Mesenchymal stem cell (in vitro differentiated cells and primary cell): ENCODE results near the gene POU5F1.
A peak's percentile ranks its signal among the peaks of the same experiment; 100 is the strongest.

Source experiments
- DNase-seq: peaks from one replicate; pipeline ENCODE4 v3.0.0-alpha.2; 2013
- H2AFZ ChIP-seq: one replicate; pipeline ENCODE4 v1.6.1; 2013; ENCODE audit warnings: low read depth, mild to moderate bottlenecking, control low read depth, inconsistent platforms, low read length, moderate library complexity
- H2AK5ac ChIP-seq: 2 replicates; pipeline ENCODE4 v1.6.1; 2013; ENCODE audit warnings: low read length, moderate library complexity, mild to moderate bottlenecking, inconsistent platforms; ENCODE audit not compliant: severe bottlenecking
- H2BK120ac ChIP-seq: one replicate; pipeline ENCODE4 v1.6.1; 2013; ENCODE audit warnings: low read depth, mild to moderate bottlenecking, inconsistent platforms, low read length, moderate library complexity
- H2BK12ac ChIP-seq, 2 experiments: one replicate each; pipeline ENCODE4 v1.6.1; 2013; ENCODE audit warnings: inconsistent platforms in 2 of 2, low read length in 2 of 2, mild to moderate bottlenecking in 2 of 2, moderate library complexity in 2 of 2, control low read depth in 1 of 2
- H2BK15ac ChIP-seq: one replicate; pipeline ENCODE4 v1.6.1; 2013; ENCODE audit warnings: mild to moderate bottlenecking, low read depth, inconsistent platforms; ENCODE audit not compliant: poor library complexity, severe bottlenecking
- H2BK5ac ChIP-seq: 2 replicates; pipeline ENCODE4 v1.6.1; 2013; ENCODE audit warnings: low read depth, mild to moderate bottlenecking, low read length, control low read depth, inconsistent platforms; ENCODE audit not compliant: poor library complexity, severe bottlenecking
- H3K14ac ChIP-seq, 2 experiments: one replicate each; pipeline ENCODE4 v1.6.1; 2013; ENCODE audit warnings: inconsistent platforms in 2 of 2, low read length in 2 of 2, control low read depth in 1 of 2, mild to moderate bottlenecking in 1 of 2, moderate library complexity in 1 of 2
- H3K18ac ChIP-seq, 2 experiments: one replicate each; pipeline ENCODE4 v1.6.1; 2013; ENCODE audit warnings: inconsistent platforms in 2 of 2, low read length in 2 of 2, control low read depth in 1 of 2, low read depth in 1 of 2, mild to moderate bottlenecking in 1 of 2
- H3K23ac ChIP-seq, 2 experiments: one replicate each; pipeline ENCODE4 v1.6.1; 2013; ENCODE audit warnings: inconsistent platforms in 2 of 2, low read length in 2 of 2, mild to moderate bottlenecking in 2 of 2, moderate library complexity in 2 of 2, control low read depth in 1 of 2
- H3K27ac ChIP-seq: 2 replicates; pipeline ENCODE4 v1.5.1; 2013; ENCODE audit warnings: mild to moderate bottlenecking, moderate library complexity, low read length, control low read depth, inconsistent platforms; ENCODE audit not compliant: poor library complexity, severe bottlenecking
- H3K27me3 ChIP-seq, 2 experiments: 2 replicates each; pipeline versions ENCODE4 v1.6.1 to v1.7.0; 2013; ENCODE audit warnings: low read length in 2 of 2, mild to moderate bottlenecking in 2 of 2, moderate library complexity in 2 of 2, control low read depth in 1 of 2, inconsistent platforms in 1 of 2; ENCODE audit not compliant: control insufficient read depth in 1 of 2, insufficient read depth in 1 of 2
- H3K36me3 ChIP-seq, 2 experiments: 2 replicates each; pipeline versions ENCODE4 v1.6.1 to v1.7.0; 2013; ENCODE audit warnings: low read length in 2 of 2, control low read depth in 1 of 2, inconsistent platforms in 1 of 2, low read depth in 1 of 2, mild to moderate bottlenecking in 1 of 2; ENCODE audit not compliant: insufficient read depth in 2 of 2, control insufficient read depth in 1 of 2
- H3K4ac ChIP-seq, 2 experiments: one replicate each; pipeline ENCODE4 v1.6.1; 2013; ENCODE audit warnings: inconsistent platforms in 2 of 2, low read length in 2 of 2, mild to moderate bottlenecking in 2 of 2, moderate library complexity in 2 of 2, control low read depth in 1 of 2, low read depth in 1 of 2
- H3K4me1 ChIP-seq: 2 replicates; pipeline ENCODE4 v1.6.1; 2013; ENCODE audit warnings: low read depth, low read length, control low read depth; ENCODE audit not compliant: control insufficient read depth, insufficient read depth
- H3K4me2 ChIP-seq: 2 replicates; pipeline ENCODE4 v1.6.1; 2013; ENCODE audit warnings: low read length, mild to moderate bottlenecking, inconsistent platforms; ENCODE audit not compliant: poor library complexity, severe bottlenecking
- H3K4me3 ChIP-seq, 2 experiments: 2 replicates each; pipeline versions ENCODE4 v1.5.1 to v1.7.0; 2013; ENCODE audit warnings: low read length in 2 of 2, mild to moderate bottlenecking in 2 of 2, control low read depth in 1 of 2, low read depth in 1 of 2; ENCODE audit not compliant: insufficient read depth in 1 of 2
- H3K79me1 ChIP-seq: replicated peaks from 2 replicates; pipeline ENCODE4 v1.6.1; 2013; ENCODE audit warnings: mild to moderate bottlenecking, control low read depth, low read length, inconsistent platforms; ENCODE audit not compliant: poor library complexity, severe bottlenecking
- H3K9ac ChIP-seq: 2 replicates; pipeline ENCODE4 v1.7.0; 2013; ENCODE audit warnings: mild to moderate bottlenecking, low read length, moderate library complexity
- H3K9me3 ChIP-seq: 2 replicates; pipeline ENCODE4 v1.7.0; 2013; ENCODE audit warnings: mild to moderate bottlenecking, low read length; ENCODE audit not compliant: control insufficient read depth
- H4K8ac ChIP-seq: one replicate; pipeline ENCODE4 v1.6.1; 2013; ENCODE audit warnings: inconsistent platforms, mild to moderate bottlenecking, low read length, moderate library complexity
- H4K91ac ChIP-seq: one replicate; pipeline ENCODE4 v1.6.1; 2013; ENCODE audit warnings: mild to moderate bottlenecking, low read length, inconsistent platforms
- WGBS: methylation state at CpG from one replicate; pipeline ENCODE4 v1.1.7; 2013; ENCODE audit warnings: mixed read lengths; 5-methylcytosine and 5-hydroxymethylcytosine counted together

The POU5F1 gene

GRCh38 chr6:31205638-31206037 is 35.2 kb upstream of the POU5F1 start:
- WGBS, result 84% methylated on average over 2 of the region's 2 CpGs
- H2BK12ac ChIP-seq, result no peak overlapping the region
- no peak overlapping the region for H3K14ac ChIP-seq
- H3K27ac ChIP-seq, result no peak overlapping the region
- H4K8ac ChIP-seq, result no peak overlapping the region
- H3K4me2 ChIP-seq, result no peak overlapping the region
- H2AFZ ChIP-seq, result no peak overlapping the region
- H2AK5ac ChIP-seq, result no peak overlapping the region
- no peak overlapping the region for H3K4ac ChIP-seq
- H3K4me1 ChIP-seq, result peaks cover 10% of the 10 kb centered on the region
- no peak for DNase-seq
- H3K23ac ChIP-seq, result no peak overlapping the region
- H2BK5ac ChIP-seq, result no peak overlapping the region
- peaks cover 0 to 3% of the 10 kb centered on the region in 2 experiments for H3K27me3 ChIP-seq
- no peak overlapping the region for H3K4me3 ChIP-seq
- no peak overlapping the region for H3K18ac ChIP-seq
- H3K36me3 ChIP-seq, result peaks cover 3 to 6% of the 10 kb centered on the region in 2 experiments
- no peak overlapping the region for H4K91ac ChIP-seq
- H2BK15ac ChIP-seq, result no peak overlapping the region
- no peak overlapping the region for H2BK120ac ChIP-seq
- H3K79me1 ChIP-seq, result peaks cover 2% of the 10 kb centered on the region
- H3K9me3 ChIP-seq, result peaks cover 3% of the 10 kb centered on the region
- no peak overlapping the region for H3K9ac ChIP-seq

DNA sequence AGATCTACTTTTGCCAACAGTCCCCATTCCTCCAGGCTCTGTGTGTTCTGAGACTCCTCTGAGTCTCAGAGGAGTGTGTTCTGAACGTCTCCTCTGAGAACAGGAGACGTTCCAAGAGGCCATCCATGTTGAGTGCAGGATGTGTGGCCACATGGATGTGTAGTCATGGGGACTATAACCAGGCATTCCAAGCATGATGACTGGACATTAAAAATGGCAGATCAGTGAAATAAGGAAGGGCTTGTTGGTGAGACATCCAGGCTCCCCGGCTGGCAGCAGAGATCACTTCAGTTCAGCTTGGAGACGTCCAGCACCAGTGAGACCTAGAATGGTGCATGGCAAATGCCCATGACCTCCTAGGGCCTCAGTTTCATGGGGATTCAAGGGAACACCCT is 34.3 kb upstream of the POU5F1 start:
- peaks cover 6% of the 10 kb centered on the region for H3K79me1 ChIP-seq
- no peak overlapping the region for H2AFZ ChIP-seq
- no peak overlapping the region for H3K4me2 ChIP-seq
- H3K4ac ChIP-seq, result no peak overlapping the region
- H3K18ac ChIP-seq, result no peak overlapping the region
- WGBS, result 96% methylated on average over 4 of the region's 4 CpGs
- no peak for DNase-seq
- no peak overlapping the region for H3K4me3 ChIP-seq
- no peak overlapping the region for H2BK5ac ChIP-seq
- H3K9ac ChIP-seq, result no peak overlapping the region
- H2BK12ac ChIP-seq, result no peak overlapping the region
- H4K91ac ChIP-seq, result no peak overlapping the region
- H2AK5ac ChIP-seq, result peak overlapping the region; percentile 20
- peaks cover 3% of the 10 kb centered on the region for H3K9me3 ChIP-seq
- no peak overlapping the region for H3K27ac ChIP-seq
- no peak overlapping the region for H3K14ac ChIP-seq
- H3K4me1 ChIP-seq, result peaks cover 10% of the 10 kb centered on the region
- H3K27me3 ChIP-seq, result no peaks in the 10 kb centered on the region
- no peak overlapping the region for H3K23ac ChIP-seq
- H3K36me3 ChIP-seq, result peaks cover 3 to 6% of the 10 kb centered on the region in 2 experiments
- H4K8ac ChIP-seq, result no peak overlapping the region
- no peak overlapping the region for H2BK15ac ChIP-seq
- H2BK120ac ChIP-seq, result no peak overlapping the region

DNA sequence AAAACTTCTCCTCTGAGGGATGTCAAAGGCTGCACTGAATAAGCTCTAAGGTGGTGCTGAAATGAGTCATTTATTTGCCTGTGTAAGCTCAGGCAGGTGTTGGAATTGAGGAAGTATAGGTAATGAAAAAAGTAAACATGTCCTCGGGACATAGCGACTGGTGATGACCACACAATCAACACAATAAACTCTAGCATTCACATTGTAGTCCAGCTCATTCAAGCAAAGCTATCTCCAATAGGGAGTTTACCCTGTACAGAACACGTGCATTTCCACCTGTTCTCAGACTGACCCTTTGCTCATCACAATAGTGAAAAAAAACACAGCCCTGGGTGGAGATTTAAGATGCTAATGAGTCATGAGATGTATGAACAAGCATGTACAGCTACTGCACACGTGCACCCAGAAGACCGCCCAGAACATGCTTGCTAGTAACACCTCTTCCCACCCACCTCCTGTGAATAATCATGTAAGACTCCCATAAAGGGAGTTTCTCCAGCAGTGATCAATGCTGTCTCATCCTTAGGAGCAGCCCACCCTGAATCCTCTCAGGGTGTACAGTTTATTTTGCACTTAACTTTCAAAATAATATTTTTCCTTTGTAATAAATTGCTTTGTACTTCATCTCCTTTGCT is 33.0 kb upstream of the POU5F1 start:
- H3K27ac ChIP-seq, result peak overlapping the region; percentile 55
- no peak overlapping the region for H3K4me2 ChIP-seq
- peak; percentile 78 for DNase-seq
- peaks cover 8% of the 10 kb centered on the region for H3K79me1 ChIP-seq
- no peak overlapping the region for H3K23ac ChIP-seq
- peaks cover 3% of the 10 kb centered on the region for H3K9me3 ChIP-seq
- no peak overlapping the region for H2BK5ac ChIP-seq
- 58% methylated on average over 5 of the region's 5 CpGs for WGBS
- no peak overlapping the region for H2AK5ac ChIP-seq
- H3K9ac ChIP-seq, result peak overlapping the region; percentile 80
- H3K36me3 ChIP-seq, result peaks cover 3 to 6% of the 10 kb centered on the region in 2 experiments
- H4K91ac ChIP-seq, result no peak overlapping the region
- H3K14ac ChIP-seq, result no peak overlapping the region
- H3K4ac ChIP-seq, result no peak overlapping the region
- no peaks in the 10 kb centered on the region for H3K27me3 ChIP-seq
- H3K18ac ChIP-seq, result peak overlapping the region in 1 of 2 experiments; percentile 33
- peak overlapping the region in 1 of 2 experiments; percentile 81 for H3K4me3 ChIP-seq
- H2BK15ac ChIP-seq, result no peak overlapping the region
- H4K8ac ChIP-seq, result no peak overlapping the region
- peak overlapping the region in 1 of 2 experiments; percentile 29 for H2BK12ac ChIP-seq
- H3K4me1 ChIP-seq, result peaks cover 10% of the 10 kb centered on the region
- no peak overlapping the region for H2AFZ ChIP-seq
- H2BK120ac ChIP-seq, result no peak overlapping the region

DNA sequence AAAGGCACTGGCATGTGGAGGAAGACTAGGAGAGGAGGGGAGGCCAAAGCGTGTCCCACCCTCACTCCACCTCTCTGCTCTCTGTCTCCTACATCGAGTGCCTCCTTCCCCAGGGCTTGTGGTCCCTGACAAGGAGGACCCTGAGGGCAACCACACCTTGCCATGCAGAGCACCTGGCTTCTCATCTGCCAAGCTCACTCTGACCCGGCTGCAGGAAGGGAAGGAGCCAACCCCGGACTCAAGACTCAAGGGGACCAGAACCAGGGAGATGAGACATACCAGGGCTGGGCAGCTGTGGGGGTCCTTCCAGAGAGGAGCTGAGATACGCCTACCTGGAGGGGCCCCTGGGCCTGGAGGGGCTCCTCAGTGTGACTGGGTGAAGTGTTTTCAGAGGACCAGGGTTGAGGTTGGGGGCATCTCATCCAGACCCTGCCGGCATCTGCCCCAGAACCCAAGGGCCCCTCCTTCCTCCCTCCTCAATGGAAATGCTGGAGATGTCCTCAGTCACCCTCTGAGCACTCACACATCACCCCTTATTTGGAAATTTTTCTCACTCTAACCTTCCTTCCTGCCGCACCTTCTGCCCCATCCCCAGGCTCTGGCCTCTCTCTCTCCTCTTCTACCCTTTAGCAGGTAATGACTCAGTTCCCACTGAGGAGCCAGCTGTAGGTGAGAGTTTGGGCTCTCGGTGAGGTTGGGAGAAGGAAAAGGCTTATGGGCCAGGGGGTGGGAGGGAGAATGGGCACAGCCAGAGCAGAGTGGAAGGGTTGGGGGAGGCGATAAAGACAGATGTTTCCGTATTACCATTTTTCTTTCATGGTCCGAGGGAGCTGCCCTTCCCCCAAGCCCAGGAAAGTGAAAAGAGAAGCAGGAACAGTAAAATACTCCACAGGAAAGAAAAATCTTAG is 32.0 kb upstream of the POU5F1 start:
- Histone ChIP-seq H4K8ac (peak overlapping the region; percentile 12), H3K4me2 (no peak overlapping the region), H3K4ac (peak overlapping the region in 1 of 2 experiments; percentile 24), H2BK15ac (peak overlapping the region; percentile 93), H3K27me3 (no peaks in the 10 kb centered on the region), H3K4me1 (peaks cover 11% of the 10 kb centered on the region), H3K9me3 (peaks cover 3% of the 10 kb centered on the region), H2AK5ac (no peak overlapping the region), H3K79me1 (peaks cover 8% of the 10 kb centered on the region), H3K18ac (no peak overlapping the region), H4K91ac (no peak overlapping the region), H3K23ac (no peak overlapping the region), H3K4me3 (no peak overlapping the region), H2BK120ac (no peak overlapping the region), H2BK5ac (no peak overlapping the region), H3K36me3 (peaks cover 3 to 6% of the 10 kb centered on the region in 2 experiments), H2AFZ (no peak overlapping the region), H3K27ac (no peak overlapping the region), H3K9ac (peak overlapping the region; percentile 80), H2BK12ac (no peak overlapping the region), H3K14ac (no peak overlapping the region)
- DNase-seq, result no peak
- WGBS, result 69% methylated on average over 7 of the region's 11 CpGs
